ENCODE measurements around the gene KRT35.

DNA sequence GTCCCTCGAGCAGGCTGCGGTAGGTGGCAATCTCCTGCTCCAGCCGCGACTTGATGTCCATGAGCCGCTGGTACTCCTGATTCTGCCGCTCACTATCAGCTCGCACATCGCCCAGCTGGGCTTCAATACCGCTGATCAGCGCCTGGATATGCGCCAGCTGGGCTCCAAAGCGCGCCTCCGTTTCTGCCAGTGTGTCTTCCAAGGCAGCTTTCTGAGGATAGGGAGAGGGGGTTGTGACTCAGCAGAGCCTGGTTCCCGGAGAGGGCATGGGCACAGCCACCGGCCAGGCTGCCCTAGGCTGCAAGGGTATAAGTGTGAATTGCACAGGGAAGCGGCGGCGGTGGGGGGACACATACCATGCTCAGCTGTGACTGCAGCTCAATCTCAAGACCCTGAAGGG is 42.8 kb upstream of the KRT35 start:
- TF ChIP-seq, protein P1, sequence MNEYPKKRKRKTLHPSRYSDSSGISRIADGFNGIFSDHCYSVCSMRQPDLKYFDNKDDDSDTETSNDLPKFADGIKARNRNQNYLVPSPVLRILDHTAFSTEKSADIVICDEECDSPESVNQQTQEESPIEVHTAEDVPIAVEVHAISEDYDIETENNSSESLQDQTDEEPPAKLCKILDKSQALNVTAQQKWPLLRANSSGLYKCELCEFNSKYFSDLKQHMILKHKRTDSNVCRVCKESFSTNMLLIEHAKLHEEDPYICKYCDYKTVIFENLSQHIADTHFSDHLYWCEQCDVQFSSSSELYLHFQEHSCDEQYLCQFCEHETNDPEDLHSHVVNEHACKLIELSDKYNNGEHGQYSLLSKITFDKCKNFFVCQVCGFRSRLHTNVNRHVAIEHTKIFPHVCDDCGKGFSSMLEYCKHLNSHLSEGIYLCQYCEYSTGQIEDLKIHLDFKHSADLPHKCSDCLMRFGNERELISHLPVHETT (CRISPR knock-in tag; conservative IDR thresholded peaks at IDR 0.05): no peak
- no peak for TF ChIP-seq BHLHE40 (IDR thresholded peaks at IDR 0.05; ENCODE audit: low read length)
- no peak for TF ChIP-seq ZNF546 (CRISPR knock-in tag; conservative IDR thresholded peaks at IDR 0.05)
- no peak for TF ChIP-seq NONO (IDR thresholded peaks at IDR 0.05)
- TF ChIP-seq NONO (CRISPR knock-in tag; conservative IDR thresholded peaks at IDR 0.05): no peak
- TF ChIP-seq JUND (CRISPR knock-in tag; IDR thresholded peaks at IDR 0.05): no peak
- TF ChIP-seq ZNF552 (CRISPR knock-in tag; IDR thresholded peaks at IDR 0.05; ENCODE audit: borderline replicate concordance): no peak
- TF ChIP-seq, protein P2, sequence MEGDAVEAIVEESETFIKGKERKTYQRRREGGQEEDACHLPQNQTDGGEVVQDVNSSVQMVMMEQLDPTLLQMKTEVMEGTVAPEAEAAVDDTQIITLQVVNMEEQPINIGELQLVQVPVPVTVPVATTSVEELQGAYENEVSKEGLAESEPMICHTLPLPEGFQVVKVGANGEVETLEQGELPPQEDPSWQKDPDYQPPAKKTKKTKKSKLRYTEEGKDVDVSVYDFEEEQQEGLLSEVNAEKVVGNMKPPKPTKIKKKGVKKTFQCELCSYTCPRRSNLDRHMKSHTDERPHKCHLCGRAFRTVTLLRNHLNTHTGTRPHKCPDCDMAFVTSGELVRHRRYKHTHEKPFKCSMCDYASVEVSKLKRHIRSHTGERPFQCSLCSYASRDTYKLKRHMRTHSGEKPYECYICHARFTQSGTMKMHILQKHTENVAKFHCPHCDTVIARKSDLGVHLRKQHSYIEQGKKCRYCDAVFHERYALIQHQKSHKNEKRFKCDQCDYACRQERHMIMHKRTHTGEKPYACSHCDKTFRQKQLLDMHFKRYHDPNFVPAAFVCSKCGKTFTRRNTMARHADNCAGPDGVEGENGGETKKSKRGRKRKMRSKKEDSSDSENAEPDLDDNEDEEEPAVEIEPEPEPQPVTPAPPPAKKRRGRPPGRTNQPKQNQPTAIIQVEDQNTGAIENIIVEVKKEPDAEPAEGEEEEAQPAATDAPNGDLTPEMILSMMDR (CRISPR knock-in tag; IDR thresholded peaks at IDR 0.05): no peak
- TF ChIP-seq GTF2F1 (IDR thresholded peaks at IDR 0.05; ENCODE audit: low read length): no peak
- no peak for TF ChIP-seq ZFP36 (IDR thresholded peaks at IDR 0.05; ENCODE audit: borderline replicate concordance, low read depth, low read length, partially characterized antibody)
- no peak for TF ChIP-seq KDM5A (IDR thresholded peaks at IDR 0.05; ENCODE audit: borderline replicate concordance, low read length)
- TF ChIP-seq SETDB1 (CRISPR knock-in tag; IDR thresholded peaks at IDR 0.05; ENCODE audit: borderline replicate concordance): no peak
- no peak for TF ChIP-seq KLF16 (CRISPR knock-in tag; IDR thresholded peaks at IDR 0.05)
- no peak for TF ChIP-seq ZNF337 (CRISPR knock-in tag; IDR thresholded peaks at IDR 0.05; ENCODE audit: borderline replicate concordance, low read depth)
